Endothelial cell of umbilical vein (primary cell): ENCODE data around the gene ADSL. TPM values are rescaled to one million over a fixed set of nuclear protein-coding genes. Genes with fewer than 3 reads are reported as not detected.

ENCODE experiments used
- BruUV-seq: library from RNA; stranded (reverse); fragments of 400-500 nt; replicated peaks from 2 replicates; lab custom pipeline; 2021; lab: Mats Ljungman, UMichigan
- CTCF ChIA-PET: fragments of 300-600, 350-600 bp; sonication (Branson Sonifier 250); formaldehyde crosslinking; loops from one replicate; lab custom pipeline; 2021; ENCODE audit warnings: antibody characterized with exemption, inconsistent platforms; lab: Charles Lee
- POLR2A ChIA-PET: fragments of 300-600, 350-600 bp; sonication (Branson Sonifier 250); formaldehyde crosslinking; loops from one replicate; lab custom pipeline; 2021; ENCODE audit warnings: antibody characterized with exemption, inconsistent platforms; lab: Charles Lee
- DNase-seq: peaks from one replicate; pipeline ENCODE4 v3.0.0-alpha.2; 2011; ENCODE audit warnings: low read depth, low spot score
- FAIRE-seq: peaks from 2 replicates; lab custom pipeline; 2011; peaks lifted over from hg19 to GRCh38; lab: Jason Lieb, UNC
- H2AFZ ChIP-seq: 2 replicates; pipeline ENCODE4 v1.6.0; 2012; ENCODE audit warnings: low read depth, low read length, control low read depth, inconsistent platforms
- H3K27ac ChIP-seq: 2 replicates; pipeline ENCODE4 v1.5.1; 2011; ENCODE audit warnings: low read depth, mild to moderate bottlenecking, control low read depth, low read length, moderate library complexity; ENCODE audit not compliant: insufficient read depth
- H3K27me3 ChIP-seq, 2 experiments: 2 replicates each; pipeline versions ENCODE4 v1.6.0 to v1.6.1; 2011; ENCODE audit warnings: low read length in 2 of 2, mixed read lengths in 1 of 2; ENCODE audit not compliant: control insufficient read depth in 2 of 2, insufficient read depth in 2 of 2
- H3K36me3 ChIP-seq, 2 experiments: 2 replicates in 1 of 2; 3 replicates in 1 of 2; pipeline ENCODE4 v1.5.1; 2011; ENCODE audit warnings: low read length in 2 of 2, mild to moderate bottlenecking in 1 of 2, moderate library complexity in 1 of 2; ENCODE audit not compliant: control insufficient read depth in 2 of 2, insufficient read depth in 2 of 2; ENCODE audit errors: extremely low read depth in 1 of 2
- H3K4me1 ChIP-seq: 3 replicates; pipeline ENCODE4 v1.5.1; 2011; ENCODE audit warnings: mild to moderate bottlenecking, low read length; ENCODE audit not compliant: control insufficient read depth, insufficient read depth; ENCODE audit errors: extremely low read depth
- H3K4me2 ChIP-seq: 2 replicates; pipeline ENCODE4 v1.6.1; 2011; ENCODE audit warnings: low read length, control low read depth, mixed read lengths; ENCODE audit not compliant: insufficient read depth
- H3K4me3 ChIP-seq, 3 experiments: fragments of 200-600 bp in 1 of 3; sonication (generic), shearing (Covaris generic) in 1 of 3; replicated peaks in 1 of 3; 2 replicates each; pipeline ENCODE4 v1.5.1; 2011 to 2016; ENCODE audit warnings: control low read depth in 3 of 3, low read length in 3 of 3, mild to moderate bottlenecking in 2 of 3, inconsistent platforms in 1 of 3, low read depth in 1 of 3, moderate library complexity in 1 of 3; ENCODE audit not compliant: insufficient read depth in 1 of 3
- H3K79me2 ChIP-seq: 2 replicates; pipeline ENCODE4 v1.6.0; 2012; ENCODE audit warnings: low read length, inconsistent platforms; ENCODE audit not compliant: control insufficient read depth, insufficient read depth
- H3K9ac ChIP-seq: replicated peaks from 2 replicates; pipeline ENCODE3; 2011; ENCODE audit warnings: low read length, control low read depth; ENCODE audit not compliant: insufficient read depth; ENCODE audit errors: extremely low read depth
- H3K9me1 ChIP-seq: replicated peaks from 3 replicates; pipeline ENCODE4 v1.6.0; 2011; ENCODE audit warnings: mild to moderate bottlenecking, low read length; ENCODE audit not compliant: control insufficient read depth, insufficient read depth; ENCODE audit errors: extremely low read depth
- H3K9me3 ChIP-seq: replicated peaks from 2 replicates; pipeline ENCODE4 v1.5.1; 2012; ENCODE audit warnings: low read length, inconsistent platforms; ENCODE audit not compliant: control insufficient read depth, insufficient read depth
- H4K20me1 ChIP-seq: replicated peaks from 2 replicates; pipeline ENCODE3; 2011; ENCODE audit warnings: mild to moderate bottlenecking, low read length; ENCODE audit not compliant: control insufficient read depth, insufficient read depth; ENCODE audit errors: extremely low read depth
- CTCF ChIP-seq, 2 donors: IDR thresholded peaks; 1 replicate in 1 of 2; 2 replicates in 1 of 2; pipeline ENCODE4 v1.5.1; 2011; ENCODE audit warnings: low read length in 2 of 2, mild to moderate bottlenecking in 2 of 2, moderate library complexity in 2 of 2, control low read depth in 1 of 2, inconsistent platforms in 1 of 2, low read depth in 1 of 2; ENCODE audit not compliant: insufficient read depth in 1 of 2; ENCODE audit errors: extremely low read depth in 1 of 2
- EZH2 ChIP-seq: IDR thresholded peaks from 2 replicates; pipeline ENCODE4 v1.6.1; 2012; ENCODE audit warnings: borderline replicate concordance, low read depth, mild to moderate bottlenecking, moderate library complexity, low read length, inconsistent platforms; ENCODE audit not compliant: severe bottlenecking
- FOS ChIP-seq: IDR thresholded peaks from 2 replicates; pipeline ENCODE4 v1.6.1; 2011; ENCODE audit warnings: mild to moderate bottlenecking, low read length, moderate library complexity, borderline replicate concordance; ENCODE audit not compliant: insufficient read depth
- GATA2 ChIP-seq: IDR thresholded peaks from 2 replicates; pipeline ENCODE4 v1.7.0; 2011; ENCODE audit warnings: low read depth, mild to moderate bottlenecking, moderate library complexity, mixed read lengths, low read length; ENCODE audit not compliant: insufficient read length, insufficient read depth
- JUN ChIP-seq: IDR thresholded peaks from 2 replicates; pipeline ENCODE4 v1.6.1; 2011; ENCODE audit warnings: borderline replicate concordance, low read depth; ENCODE audit not compliant: insufficient read length, insufficient read depth
- MAX ChIP-seq: IDR thresholded peaks from 2 replicates; pipeline ENCODE4 v1.6.1; 2011; ENCODE audit not compliant: insufficient read depth, insufficient read length
- MYC ChIP-seq: IDR thresholded peaks from one replicate; pipeline ENCODE4 v1.6.1; 2011; ENCODE audit warnings: mild to moderate bottlenecking, low read depth, low read length
- POLR2A ChIP-seq: IDR thresholded peaks from 2 replicates; pipeline ENCODE4 v1.6.1; 2012; ENCODE audit warnings: low read depth, mild to moderate bottlenecking, control low read depth, low read length
- POLR2AphosphoS5 ChIP-seq: IDR thresholded peaks from 2 replicates; pipeline ENCODE4 v1.6.1; 2012; ENCODE audit warnings: low read depth, mild to moderate bottlenecking, control low read depth, low read length, moderate library complexity; ENCODE audit not compliant: insufficient read depth
- dilution Hi-C: fragments of 300-500 bp; cut with MboI; formaldehyde crosslinking; loops from one replicate; pipeline ENCODE4 v1.15.0; 2019; ENCODE audit warnings: low sequenced_read_pairs; ENCODE audit not compliant: extremely low pct_ligation_motif_present
- intact Hi-C: fragments of 100-400 bp; cut with micrococcal nuclease; formaldehyde crosslinking; loops from one replicate; pipeline ENCODE4 v1.10.0; 2022
- polyA plus RNA-seq, 4 experiments: library from polyadenylated mRNA; depleted of rRNA in 3 of 4; stranded (reverse) in 3 of 4; unstranded in 1 of 4; fragments of >200 nt; gene quantifications; 2 replicates each; pipeline versions ENCODE4 v1.2.1 to v1.2.3, GENCODE V29; 2011 to 2012; ENCODE audit warnings: missing spikeins in 1 of 4
- total RNA-seq: library from RNA; stranded (reverse); gene quantifications from 2 replicates; pipeline ENCODE4 v1.2.3, GENCODE V29; 2021

Gene ADSL
- total and polyA plus RNA-seq, 2 donors (not counting 3 experiments of a cell fraction or from before 2014, with no cell fraction given), result 103 to 141 TPM

- H3K4me2 ChIP-seq, result no peak overlapping the region
- CTCF ChIA-PET, result interaction anchor here (1.4 kb wide), 1 partner anchor 16 kb away, joined by 3 read pairs; no protein-coding TSS in a partner anchor
Measured at GRCh38 chr22:40399621-40400020, 53.3 kb downstream of the ADSL start.

More at GRCh38 chr22:40399621-40400020, 53.3 kb downstream of the ADSL start:
- Histone ChIP-seq H2AFZ (no peak overlapping the region), H3K9me3 (no peaks in the 10 kb centered on the region), H3K4me3 (no peak overlapping the region), H3K27me3 (no peaks in the 10 kb centered on the region), H3K9ac (no peak overlapping the region), H4K20me1 (no peaks in the 10 kb centered on the region), H3K9me1 (no peaks in the 10 kb centered on the region), H3K27ac (no peak overlapping the region), H3K4me1 (peaks cover 13% of the 10 kb centered on the region), H3K36me3 (peaks cover 4 to 9% of the 10 kb centered on the region in 2 experiments), H3K79me2 (peaks cover 4% of the 10 kb centered on the region)
- intact Hi-C loops, result no loop called here
- DNase-seq, result no peak
- TF ChIP-seq EZH2 (no peak), CTCF (IDR thresholded peaks at IDR 0.05; ENCODE audit: extremely low read depth in 1 of 2, insufficient read depth in 1 of 2, low read depth in 1 of 2, low read length in 2 of 2) (no peak), GATA2 (no peak), MAX (no peak), FOS (no peak), MYC (no peak), POLR2A (no peak), POLR2AphosphoS5 (no peak), JUN (no peak)
- no TSS peak for BruUV-seq
- no peak for FAIRE-seq
- POLR2A ChIA-PET, result interaction anchor here (0.6 kb wide), 1 partner anchor 10 kb away, joined by 3 read pairs; no protein-coding TSS in a partner anchor
- dilution Hi-C loops, result no loop called here
